ENCODE data around the gene PPP2R5B.

GRCh38 chr11:64923944-64924909, at the start of gene PPP2R5B:
- TF ChIP-seq CTCF (IDR thresholded peaks at IDR 0.05): peak in 3 of 6 experiments; percentile 14 to 27 (median 14)
- peak; percentile 86 to 91 for TF ChIP-seq POLR2AphosphoS5 (IDR thresholded peaks at IDR 0.05)
